Neuronal stem cell (in vitro differentiated cells): ENCODE measurements around the gene ALPL.
A peak's percentile ranks its signal among the peaks of the same experiment; 100 is the strongest.

ENCODE experiments used
- DNase-seq: peaks from one replicate; pipeline ENCODE4 v3.0.0-alpha.2; 2013; ENCODE audit warnings: low spot score
- H2AFZ ChIP-seq: one replicate; pipeline ENCODE4 v1.6.1; 2013; ENCODE audit warnings: mild to moderate bottlenecking, low read length, inconsistent platforms
- H2AK5ac ChIP-seq: 2 replicates; pipeline ENCODE4 v1.6.1; 2013; ENCODE audit warnings: low read depth, mild to moderate bottlenecking, inconsistent platforms, low read length, moderate library complexity, mixed read lengths
- H2BK120ac ChIP-seq: 2 replicates; pipeline ENCODE4 v1.6.1; 2013; ENCODE audit warnings: low read depth, mild to moderate bottlenecking, inconsistent platforms, low read length, moderate library complexity, mixed read lengths
- H2BK12ac ChIP-seq: one replicate; pipeline ENCODE4 v1.6.1; 2013; ENCODE audit warnings: low read length, inconsistent platforms
- H2BK15ac ChIP-seq: 2 replicates; pipeline ENCODE4 v1.6.1; 2013; ENCODE audit warnings: mild to moderate bottlenecking, low read length, inconsistent platforms, mixed read lengths
- H2BK5ac ChIP-seq: one replicate; pipeline ENCODE4 v1.6.1; 2013; ENCODE audit warnings: inconsistent platforms, mild to moderate bottlenecking, low read length, moderate library complexity
- H3K14ac ChIP-seq: one replicate; pipeline ENCODE4 v1.6.1; 2013; ENCODE audit warnings: low read length, inconsistent platforms
- H3K18ac ChIP-seq: 2 replicates; pipeline ENCODE4 v1.6.1; 2013; ENCODE audit warnings: low read length, inconsistent platforms
- H3K23ac ChIP-seq: 2 replicates; pipeline ENCODE4 v1.6.1; 2013; ENCODE audit warnings: low read depth, mild to moderate bottlenecking, mixed read lengths, low read length, inconsistent platforms; ENCODE audit not compliant: poor library complexity
- H3K27ac ChIP-seq: replicated peaks from 3 replicates; pipeline ENCODE4 v1.5.1; 2013; ENCODE audit warnings: low read length, inconsistent platforms
- H3K27me3 ChIP-seq, 3 experiments: 2 replicates each; pipeline ENCODE4 v1.6.1; 2013; ENCODE audit warnings: low read length in 3 of 3, mild to moderate bottlenecking in 2 of 3, inconsistent platforms in 1 of 3, low read depth in 1 of 3, mixed read lengths in 1 of 3, moderate library complexity in 1 of 3; ENCODE audit not compliant: control insufficient read depth in 3 of 3, insufficient read depth in 3 of 3
- H3K36me3 ChIP-seq, 2 donors: replicated peaks in 1 of 2; 2 replicates each; pipeline ENCODE4 v1.6.1; 2013; ENCODE audit warnings: low read length in 2 of 2; ENCODE audit not compliant: control insufficient read depth in 2 of 2, insufficient read depth in 2 of 2
- H3K4ac ChIP-seq: 2 replicates; pipeline ENCODE4 v1.6.1; 2013; ENCODE audit warnings: inconsistent platforms, mild to moderate bottlenecking, low read length, moderate library complexity
- H3K4me1 ChIP-seq, 2 donors: 1 replicate in 1 of 2; 2 replicates in 1 of 2; pipeline ENCODE4 v1.6.1; 2013; ENCODE audit warnings: low read length in 2 of 2, low read depth in 1 of 2; ENCODE audit not compliant: control insufficient read depth in 2 of 2, insufficient read depth in 1 of 2
- H3K4me2 ChIP-seq: one replicate; pipeline ENCODE4 v1.6.1; 2013; ENCODE audit warnings: mild to moderate bottlenecking, low read length, inconsistent platforms; ENCODE audit not compliant: insufficient read depth, poor library complexity, severe bottlenecking
- H3K4me3 ChIP-seq, 2 donors: 2 replicates each; pipeline ENCODE4 v1.5.1; 2013; ENCODE audit warnings: low read length in 2 of 2, mild to moderate bottlenecking in 2 of 2, inconsistent platforms in 1 of 2, moderate library complexity in 1 of 2
- H3K79me1 ChIP-seq: one replicate; pipeline ENCODE4 v1.6.1; 2013; ENCODE audit warnings: low read depth, mild to moderate bottlenecking, inconsistent platforms, low read length, moderate library complexity
- H3K9ac ChIP-seq: one replicate; pipeline ENCODE4 v1.6.1; 2013; ENCODE audit warnings: mild to moderate bottlenecking, low read depth, low read length, inconsistent platforms; ENCODE audit not compliant: poor library complexity
- H3K9me3 ChIP-seq, 2 donors: replicated peaks in 1 of 2; 2 replicates each; pipeline versions ENCODE3 to v1.6.1; 2013; ENCODE audit warnings: low read length in 2 of 2, mild to moderate bottlenecking in 2 of 2, inconsistent platforms in 1 of 2, low read depth in 1 of 2, mixed read lengths in 1 of 2, moderate library complexity in 1 of 2; ENCODE audit not compliant: control insufficient read depth in 2 of 2, insufficient read depth in 1 of 2
- H4K8ac ChIP-seq: one replicate; pipeline ENCODE4 v1.6.1; 2013; ENCODE audit warnings: low read depth, mild to moderate bottlenecking, inconsistent platforms, low read length, moderate library complexity
- H4K91ac ChIP-seq: one replicate; pipeline ENCODE4 v1.6.1; 2013; ENCODE audit warnings: low read length, low read depth, mild to moderate bottlenecking, inconsistent platforms; ENCODE audit not compliant: poor library complexity
- WGBS, 2 donors: extraction: QIAGEN DNeasy Blood & Tissue Kit; methylation state at CpG; one replicate each; pipeline ENCODE4 v1.1.7; 2013; ENCODE audit warnings: missing lambda C conversion rate in 2 of 2, mixed read lengths in 1 of 2; ENCODE audit not compliant: insufficient read length in 2 of 2, insufficient replicate concordance in 1 of 2; ENCODE audit errors: extremely low coverage in 2 of 2; 5-methylcytosine and 5-hydroxymethylcytosine counted together

ALPL gene

DNA sequence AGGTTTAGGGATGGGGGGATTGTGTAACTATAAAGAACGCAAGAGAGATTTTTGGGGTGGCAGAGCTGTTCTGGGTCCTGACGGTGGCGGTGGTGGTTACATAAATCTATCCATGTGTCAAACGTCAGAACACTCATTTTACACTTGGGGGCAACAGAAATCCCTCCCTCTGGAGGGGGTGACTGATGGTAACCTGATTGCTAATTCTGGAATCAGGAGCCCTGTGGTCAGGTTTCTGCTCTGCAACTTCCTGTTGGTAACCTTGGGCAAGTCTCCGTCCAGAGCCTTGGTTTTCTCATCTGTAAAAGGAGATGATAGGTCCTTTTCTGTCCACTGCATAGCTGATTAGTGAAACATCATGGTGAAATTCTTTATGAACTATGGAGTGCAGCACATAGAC, 40.9 kb downstream of the ALPL start:
- no peak overlapping the region for H2BK120ac ChIP-seq
- no peak overlapping the region for H3K4ac ChIP-seq
- H3K36me3 ChIP-seq: peaks cover 0 to 5% of the 10 kb centered on the region in 2 donors
- no peak overlapping the region for H4K8ac ChIP-seq
- no peak overlapping the region for H3K9ac ChIP-seq
- no peak overlapping the region for H3K4me2 ChIP-seq
- WGBS, 2 donors: no CpG with 5 or more reads among the region's 5 CpGs
- no peak overlapping the region for H2BK12ac ChIP-seq
- no peak overlapping the region for H3K4me3 ChIP-seq
- H2BK5ac ChIP-seq: no peak overlapping the region
- no peak overlapping the region for H2BK15ac ChIP-seq
- no peak overlapping the region for H3K14ac ChIP-seq
- H3K27me3 ChIP-seq: no peaks in the 10 kb centered on the region
- H3K27ac ChIP-seq: no peak overlapping the region
- DNase-seq: no peak
- H4K91ac ChIP-seq: no peak overlapping the region
- no peaks in the 10 kb centered on the region for H3K9me3 ChIP-seq
- no peak overlapping the region for H3K18ac ChIP-seq
- H2AK5ac ChIP-seq: no peak overlapping the region
- H3K23ac ChIP-seq: no peak overlapping the region
- no peak overlapping the region for H2AFZ ChIP-seq
- H3K79me1 ChIP-seq: peaks cover 4% of the 10 kb centered on the region
- H3K4me1 ChIP-seq: peaks cover 5 to 14% of the 10 kb centered on the region in 2 donors

- no peak overlapping the region for H3K4me2 ChIP-seq
- WGBS, 2 donors: no CpG with 5 or more reads among the region's 12 CpGs
- H3K79me1 ChIP-seq: peaks cover 4% of the 10 kb centered on the region
- H3K36me3 ChIP-seq: peaks cover 0 to 5% of the 10 kb centered on the region in 2 donors
- no peak overlapping the region for H3K14ac ChIP-seq
- H3K9ac ChIP-seq: no peak overlapping the region
- H4K91ac ChIP-seq: no peak overlapping the region
- H3K23ac ChIP-seq: no peak overlapping the region
- H3K27ac ChIP-seq: no peak overlapping the region
- no peak overlapping the region for H3K4ac ChIP-seq
- no peak overlapping the region for H3K18ac ChIP-seq
- H3K4me1 ChIP-seq: peaks cover 5 to 14% of the 10 kb centered on the region in 2 donors
- DNase-seq: no peak
- H3K9me3 ChIP-seq: no peaks in the 10 kb centered on the region
- H2BK12ac ChIP-seq: no peak overlapping the region
- H2AK5ac ChIP-seq: no peak overlapping the region
- no peak overlapping the region for H2AFZ ChIP-seq
- no peak overlapping the region for H3K4me3 ChIP-seq
- H2BK120ac ChIP-seq: no peak overlapping the region
- no peak overlapping the region for H2BK5ac ChIP-seq
- H2BK15ac ChIP-seq: no peak overlapping the region
- H3K27me3 ChIP-seq: no peaks in the 10 kb centered on the region
- H4K8ac ChIP-seq: no peak overlapping the region
Observed at GRCh38 chr1:21550866-21551475, 41.7 kb downstream of the ALPL start.

DNA sequence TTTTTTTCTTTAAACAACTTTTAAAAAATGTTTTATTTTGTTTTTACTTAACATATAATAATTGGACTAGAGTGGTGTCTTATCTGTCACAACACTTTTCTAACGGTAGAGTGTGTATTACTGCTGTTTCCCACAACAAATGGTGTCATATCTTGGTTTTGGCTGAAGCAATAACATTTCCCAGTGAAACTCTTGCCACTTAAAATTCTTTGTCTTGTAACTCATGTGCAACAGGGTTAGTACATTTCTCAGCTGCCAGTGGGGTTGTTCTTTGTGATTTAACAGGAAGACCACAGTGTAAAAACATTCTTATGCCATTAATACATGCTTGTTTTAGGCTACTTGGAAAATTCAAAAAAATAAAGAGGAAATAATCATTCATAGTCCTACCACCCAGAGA, 43.5 kb downstream of the ALPL start:
- H2BK15ac ChIP-seq: no peak overlapping the region
- no peak overlapping the region for H4K8ac ChIP-seq
- H2BK5ac ChIP-seq: no peak overlapping the region
- H3K4me1 ChIP-seq: peaks cover 0 to 5% of the 10 kb centered on the region in 2 donors
- H3K79me1 ChIP-seq: peaks cover 2% of the 10 kb centered on the region
- no peak overlapping the region for H3K9ac ChIP-seq
- no peaks in the 10 kb centered on the region for H3K27me3 ChIP-seq
- H3K4me3 ChIP-seq: no peak overlapping the region
- no peak overlapping the region for H2AFZ ChIP-seq
- no peak overlapping the region for H3K23ac ChIP-seq
- no CpG with 5 or more reads among the region's 1 CpG for WGBS, 2 donors
- H3K4me2 ChIP-seq: no peak overlapping the region
- no peak overlapping the region for H3K18ac ChIP-seq
- H3K9me3 ChIP-seq: no peaks in the 10 kb centered on the region
- H4K91ac ChIP-seq: no peak overlapping the region
- H2BK12ac ChIP-seq: no peak overlapping the region
- H3K27ac ChIP-seq: no peak overlapping the region
- peaks cover 0 to 9% of the 10 kb centered on the region in 2 donors for H3K36me3 ChIP-seq
- no peak for DNase-seq
- H2AK5ac ChIP-seq: no peak overlapping the region
- H3K14ac ChIP-seq: no peak overlapping the region
- no peak overlapping the region for H2BK120ac ChIP-seq
- H3K4ac ChIP-seq: no peak overlapping the region

DNA sequence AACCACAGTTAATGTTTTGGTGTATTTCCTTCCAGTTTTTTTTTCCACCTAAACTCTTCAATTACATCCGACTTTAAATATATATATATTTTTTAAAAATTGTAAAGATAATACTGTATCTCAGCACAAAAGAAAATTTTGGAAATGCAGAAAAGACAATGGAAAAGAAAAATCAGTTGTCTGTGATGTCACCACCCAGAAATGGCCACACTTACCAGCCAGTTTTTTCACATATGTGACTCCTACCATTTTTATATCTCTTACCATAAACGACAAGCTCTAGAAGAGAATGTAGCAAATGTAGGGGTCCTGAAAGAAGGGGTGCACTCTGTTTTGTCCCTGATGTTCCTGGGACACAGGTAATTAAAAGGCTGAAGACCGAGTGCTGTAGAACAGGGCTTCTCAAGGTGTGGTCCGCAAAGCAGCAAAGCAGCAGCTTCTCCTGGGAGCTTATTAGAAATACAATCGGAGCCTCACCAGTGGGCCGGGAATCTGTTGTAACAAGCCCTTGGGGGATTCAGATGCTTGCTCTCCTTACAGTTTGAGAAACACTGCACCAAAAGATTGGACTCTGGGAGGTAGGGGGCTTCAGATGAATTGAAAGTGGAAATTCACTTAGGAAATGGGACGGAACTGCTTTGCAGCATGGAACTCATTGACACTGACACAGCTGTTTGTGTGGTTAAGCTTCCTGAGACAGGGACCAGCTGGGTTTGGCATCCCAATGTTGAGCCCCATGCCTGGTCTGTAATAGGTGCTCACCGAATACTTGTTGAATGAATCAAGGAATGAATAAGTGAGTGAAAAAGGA, 44.1 kb downstream of the ALPL start:
- H3K14ac ChIP-seq: no peak overlapping the region
- no peak overlapping the region for H4K91ac ChIP-seq
- H3K79me1 ChIP-seq: peaks cover 2% of the 10 kb centered on the region
- no peak overlapping the region for H3K4me2 ChIP-seq
- H2BK120ac ChIP-seq: no peak overlapping the region
- H3K9me3 ChIP-seq: no peaks in the 10 kb centered on the region
- no peak overlapping the region for H3K4me3 ChIP-seq
- no peak overlapping the region for H3K23ac ChIP-seq
- no peak overlapping the region for H4K8ac ChIP-seq
- no peaks in the 10 kb centered on the region for H3K27me3 ChIP-seq
- H3K27ac ChIP-seq: no peak overlapping the region
- DNase-seq: no peak
- H2AFZ ChIP-seq: peak overlapping the region; percentile 51
- H3K4ac ChIP-seq: no peak overlapping the region
- peaks cover 0 to 9% of the 10 kb centered on the region in 2 donors for H3K36me3 ChIP-seq
- no peak overlapping the region for H2BK12ac ChIP-seq
- WGBS, 2 donors: no CpG with 5 or more reads among the region's 8 CpGs
- no peak overlapping the region for H3K9ac ChIP-seq
- H2BK15ac ChIP-seq: no peak overlapping the region
- no peak overlapping the region for H2AK5ac ChIP-seq
- peaks cover 0 to 5% of the 10 kb centered on the region in 2 donors for H3K4me1 ChIP-seq
- no peak overlapping the region for H3K18ac ChIP-seq
- no peak overlapping the region for H2BK5ac ChIP-seq
